Hematopoietic multipotent progenitor cell treated with erythropoietin and hydrocortisone succinate and interleukin-3 and kit ligand, for 4 days (in vitro differentiated cells): Measurements from ENCODE around the gene SLC41A1.

ENCODE experiments used
- DNase-seq: peaks from one replicate; pipeline ENCODE4 v3.0.0-alpha.2; 2015

Gene SLC41A1

GRCh38 chr1:205817988-205818387, 5.0 kb upstream of the SLC41A1 start:
- DNase-seq, result no peak

DNA sequence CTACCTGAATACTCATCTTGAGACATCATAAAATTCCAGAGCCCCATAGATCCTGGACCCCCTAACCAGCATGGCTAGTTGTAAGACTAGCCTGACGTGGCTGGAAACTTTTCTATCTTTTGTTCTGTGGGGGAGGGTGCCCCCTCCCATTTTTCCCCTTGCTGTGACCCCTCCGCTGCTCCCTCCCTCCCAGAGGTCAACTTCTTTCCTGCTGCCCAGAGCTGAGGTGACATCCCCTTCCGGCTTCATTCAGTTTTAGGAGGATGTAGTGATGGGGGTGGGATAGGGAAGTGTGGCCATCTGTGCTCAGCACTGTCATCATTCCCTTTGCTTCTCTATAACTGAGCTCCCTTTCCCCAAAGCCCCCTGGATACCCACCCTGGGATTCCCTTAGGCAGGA, 4.4 kb upstream of the SLC41A1 start:
- no peak for DNase-seq

GRCh38 chr1:205813755-205814058, 709 bp upstream of the SLC41A1 start:
- no peak for DNase-seq

DNA sequence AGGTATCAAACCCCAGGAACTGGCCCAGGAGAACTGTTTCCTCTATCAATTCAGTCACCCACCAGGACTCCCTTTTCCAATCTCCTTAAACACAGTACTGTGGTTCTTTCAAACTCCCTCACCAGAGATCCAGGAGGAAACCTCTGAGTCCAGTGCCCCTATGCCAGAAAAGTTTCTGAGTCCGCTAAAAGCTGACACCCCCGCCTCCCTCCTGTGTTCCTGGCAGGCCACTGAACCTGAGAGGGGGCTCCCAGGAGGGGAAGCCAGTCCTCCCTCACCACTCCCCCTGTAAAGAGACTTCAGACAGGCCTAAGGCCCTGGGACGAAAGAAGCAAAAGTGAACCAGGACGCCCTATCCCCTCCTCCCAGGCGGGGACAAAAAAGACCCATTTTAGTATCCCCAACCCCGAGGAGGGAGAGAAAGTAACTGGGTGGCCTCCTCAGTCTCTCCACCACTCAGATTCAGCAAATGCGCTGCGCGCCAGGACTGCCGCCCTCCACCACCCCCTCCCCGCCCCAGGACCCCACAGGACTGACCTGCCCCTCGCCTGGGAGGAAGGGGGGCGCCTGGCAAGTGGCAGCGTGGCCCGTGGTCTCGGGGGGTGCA, 624 bp downstream of the SLC41A1 start:
- peak; percentile 38 for DNase-seq

DNA sequence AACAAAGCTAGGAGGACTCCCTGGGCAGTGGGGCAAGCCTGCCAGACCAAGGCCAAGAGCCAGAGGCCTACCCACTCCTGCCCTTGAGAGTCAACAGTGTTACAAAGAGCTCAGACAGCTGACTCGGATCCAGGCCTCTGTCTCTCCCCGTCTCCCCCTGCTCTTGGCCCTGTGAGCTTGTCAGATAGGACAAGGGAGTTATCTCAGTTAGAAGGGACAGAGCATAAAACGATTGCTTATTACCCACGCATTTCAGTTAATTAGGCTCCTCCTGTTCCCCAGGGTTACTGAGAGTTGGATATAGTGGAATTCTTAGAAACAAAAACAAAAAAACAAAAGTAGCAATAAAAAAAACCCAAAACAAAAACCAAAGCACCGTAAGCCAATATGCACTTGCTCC, 1.3 kb downstream of the SLC41A1 start:
- DNase-seq, result peak; percentile 82

DNA sequence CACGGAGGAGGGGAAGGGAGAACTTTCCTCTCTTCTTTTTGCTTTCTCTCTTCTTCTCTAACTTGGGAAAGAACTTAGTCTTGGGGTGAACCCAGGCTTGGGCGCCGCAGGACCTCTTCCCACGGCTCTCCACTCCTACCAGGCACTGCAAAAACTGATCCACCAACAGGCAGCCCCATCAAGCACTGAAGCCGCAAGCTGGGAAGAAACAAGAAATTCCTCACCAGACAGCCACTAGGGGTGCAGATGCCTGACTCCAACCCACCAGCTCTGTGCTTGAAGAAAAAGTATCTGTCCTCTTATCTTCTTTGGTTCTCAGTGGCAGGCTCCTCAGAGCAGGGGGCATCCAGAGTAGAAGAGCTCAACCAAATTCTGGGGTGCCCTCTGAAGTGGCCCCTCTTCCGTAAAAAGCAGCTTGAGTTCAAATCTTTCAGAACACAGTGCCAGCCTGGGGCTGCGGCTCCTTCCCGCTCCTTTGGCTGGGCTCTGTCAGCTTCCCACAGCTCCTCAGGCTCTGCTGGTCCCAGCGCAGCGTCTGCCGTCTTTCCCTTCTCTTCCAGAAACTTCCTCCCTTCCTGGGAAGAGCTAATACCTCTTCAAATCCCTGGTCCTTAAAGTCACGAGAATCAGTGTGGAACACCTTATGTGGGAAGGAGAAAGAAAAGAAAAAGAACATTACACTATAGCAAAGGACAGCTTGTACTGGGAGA, 2.4 kb downstream of the SLC41A1 start:
- peak; percentile 72 for DNase-seq

GRCh38 chr1:205809942-205810345, 3.1 kb downstream of the SLC41A1 start:
- DNase-seq, result no peak

GRCh38 chr1:205809469-205809868, 3.5 kb downstream of the SLC41A1 start:
- no peak for DNase-seq

GRCh38 chr1:205805082-205805711, 7.8 kb downstream of the SLC41A1 start:
- peak; percentile 34 for DNase-seq

DNA sequence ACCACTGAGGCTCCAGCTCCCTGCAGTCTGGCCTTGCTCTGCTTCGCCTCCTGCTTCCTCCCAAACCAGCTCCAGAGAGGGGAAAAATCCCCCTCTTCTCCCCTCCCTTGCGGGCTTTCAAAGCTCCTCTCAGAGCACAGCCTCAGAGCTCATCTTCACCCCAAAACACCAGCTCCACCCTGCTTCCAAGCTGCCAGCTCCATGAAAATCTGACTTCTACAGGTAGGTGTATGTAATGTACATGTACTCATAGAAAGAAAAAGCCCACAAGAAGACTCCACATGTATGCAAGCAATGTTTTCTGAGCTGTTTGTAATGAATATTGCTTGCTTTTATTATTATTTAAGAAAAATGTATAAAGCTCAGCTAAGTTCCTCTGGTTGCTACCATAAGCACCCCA, 8.4 kb downstream of the SLC41A1 start:
- DNase-seq, result no peak

- DNase-seq, result peak; percentile 78
Observed at GRCh38 chr1:205803986-205804385, 9.0 kb downstream of the SLC41A1 start.

GRCh38 chr1:205802060-205802459, 10.9 kb downstream of the SLC41A1 start:
- peak; percentile 15 for DNase-seq

- no peak for DNase-seq
Observed at GRCh38 chr1:205800981-205801703, 11.9 kb downstream of the SLC41A1 start.

DNA sequence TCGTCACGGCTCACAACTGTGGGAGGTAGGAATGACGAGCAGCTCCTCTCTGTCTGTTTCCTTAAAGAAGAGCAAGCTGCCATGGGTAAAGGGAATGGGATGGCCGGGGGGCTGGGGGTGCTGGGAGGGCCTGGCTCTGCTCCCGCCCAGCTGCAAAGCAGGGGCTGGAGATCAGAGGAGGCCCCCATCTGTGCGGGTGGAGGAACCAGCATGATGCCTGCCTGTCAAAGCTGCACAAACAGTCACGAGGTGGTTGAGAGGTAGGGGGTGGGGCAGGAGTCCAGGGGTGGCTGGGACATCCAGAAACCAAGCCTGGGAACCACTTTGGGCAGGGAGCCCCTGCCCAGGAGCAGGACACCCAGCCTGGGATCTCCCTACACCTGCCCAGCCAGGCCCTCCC, 12.6 kb downstream of the SLC41A1 start:
- DNase-seq, result no peak

DNA sequence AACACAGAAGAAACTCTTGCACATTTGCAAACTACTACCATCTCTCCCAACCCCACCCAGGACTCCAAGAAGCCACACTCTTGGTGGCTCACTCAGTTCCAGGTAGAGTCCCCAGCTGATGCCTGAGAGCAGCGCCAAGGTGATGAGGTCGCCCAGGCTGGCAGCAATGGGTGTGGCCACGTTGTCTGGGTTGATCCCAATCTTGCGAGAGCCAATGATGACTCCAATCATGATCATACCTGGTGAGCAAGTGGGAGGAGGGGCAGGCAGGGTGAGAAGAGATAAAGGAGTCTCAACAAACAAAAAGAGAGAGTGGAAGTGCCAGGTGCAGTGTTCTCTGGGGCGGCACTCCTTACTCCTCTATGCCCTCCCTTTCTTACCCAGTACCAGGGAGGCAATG, 14.4 kb downstream of the SLC41A1 start:
- no peak for DNase-seq

DNA sequence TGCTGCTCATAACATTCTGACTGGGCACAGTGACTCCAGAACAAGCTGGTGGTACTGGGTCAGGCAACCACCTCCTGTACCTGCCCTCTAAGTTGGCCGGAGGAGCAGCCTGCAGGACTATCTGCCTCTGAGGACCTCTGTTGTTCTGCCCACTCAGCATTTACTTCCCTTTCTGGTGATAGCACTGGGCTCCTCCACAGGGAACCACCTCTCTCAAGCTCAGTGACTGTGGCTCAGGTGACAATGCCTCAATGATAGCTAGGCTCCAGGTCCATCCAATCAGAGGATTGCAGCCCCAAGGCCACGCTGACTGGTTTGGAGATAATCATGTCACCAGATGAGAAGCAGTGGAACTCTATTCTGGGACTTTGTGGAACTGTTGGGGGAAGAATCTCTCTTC, 15.8 kb downstream of the SLC41A1 start:
- no peak for DNase-seq

- DNase-seq, result no peak
Observed at GRCh38 chr1:205794011-205794730, 18.8 kb downstream of the SLC41A1 start.

- DNase-seq, result no peak
Observed at GRCh38 chr1:205792961-205793673, 19.9 kb downstream of the SLC41A1 start.

DNA sequence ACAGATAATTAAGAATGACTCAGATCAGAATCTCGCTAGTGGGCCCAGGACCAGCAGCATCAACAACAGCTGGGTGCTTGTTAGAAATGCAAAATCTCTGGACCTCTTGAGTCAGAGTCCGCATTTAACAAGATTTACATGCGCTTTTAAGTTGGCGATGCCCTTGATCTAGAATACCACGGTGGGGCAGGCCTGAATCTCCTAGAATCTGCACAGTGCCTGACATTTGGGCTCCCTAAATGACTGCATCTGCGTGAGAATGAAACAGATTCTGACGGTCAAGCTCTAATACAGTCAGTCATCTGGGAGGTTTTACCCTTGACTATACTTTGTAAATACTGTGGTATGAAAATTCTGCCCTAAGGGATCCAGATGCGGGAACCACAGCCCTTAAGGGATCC, 20.5 kb downstream of the SLC41A1 start:
- no peak for DNase-seq

- peak; percentile 85 for DNase-seq
Observed at GRCh38 chr1:205791568-205792180, 21.3 kb downstream of the SLC41A1 start.

GRCh38 chr1:205787287-205787916, 25.6 kb downstream of the SLC41A1 start:
- DNase-seq, result no peak

DNA sequence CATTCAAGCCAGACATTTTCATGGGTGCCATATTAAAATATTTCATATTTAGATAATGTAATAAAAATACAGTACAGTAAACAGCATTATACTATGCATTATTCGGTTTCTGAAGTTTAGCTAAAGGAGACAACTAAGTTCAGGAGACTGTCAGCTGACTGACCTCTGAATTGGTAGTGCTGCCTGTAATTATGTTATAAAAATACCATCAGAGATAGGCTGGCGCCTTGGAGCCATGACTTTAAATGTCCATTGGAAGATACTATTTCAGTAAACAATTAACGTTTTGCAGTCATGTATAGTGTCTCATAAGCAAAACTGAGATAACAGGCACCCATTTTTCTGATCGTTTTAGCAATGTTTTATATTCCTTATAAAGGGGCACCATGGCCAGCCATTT, 26.4 kb downstream of the SLC41A1 start:
- DNase-seq, result no peak
